Jurkat, Clone E6-1 (cell line): Measurements from ENCODE around the gene PDLIM4.

Experiments used
- DNase-seq: peaks from one replicate; pipeline ENCODE4 v3.0.0-alpha.2; 2011; ENCODE audit warnings: low read depth, low spot score
- H3K4me3 ChIP-seq: 2 replicates; pipeline ENCODE4 v1.5.1; 2011; ENCODE audit warnings: mild to moderate bottlenecking, low read length, control low read depth, moderate library complexity

Gene PDLIM4

GRCh38 chr5:132225165-132226032, 32.1 kb upstream of the PDLIM4 start:
- no peak overlapping the region for H3K4me3 ChIP-seq
- DNase-seq: peak; percentile 74

GRCh38 chr5:132226516-132227234, 30.8 kb upstream of the PDLIM4 start:
- no peak for DNase-seq
- H3K4me3 ChIP-seq: no peak overlapping the region

GRCh38 chr5:132227235-132227484, 30.3 kb upstream of the PDLIM4 start:
- no peak overlapping the region for H3K4me3 ChIP-seq
- no peak for DNase-seq

- no peak for DNase-seq
- H3K4me3 ChIP-seq: no peak within 1 kb of the TSS
These were observed 29.8 kb upstream of the PDLIM4 start, which contains the start of gene P4HA2 for GRCh38 chr5:132227485-132228240. P4HA2 (minus strand) TSS chr5:132227853; CDS start chr5:132218626, 9,227 bp downstream.

- H3K4me3 ChIP-seq: no peak overlapping the region
- no peak for DNase-seq
These were observed 29.1 kb upstream of the PDLIM4 start for GRCh38 chr5:132228241-132229035.

GRCh38 chr5:132229236-132229635, 28.3 kb upstream of the PDLIM4 start:
- no peak for DNase-seq
- no peak overlapping the region for H3K4me3 ChIP-seq

GRCh38 chr5:132230871-132231270, 26.6 kb upstream of the PDLIM4 start:
- DNase-seq: no peak
- H3K4me3 ChIP-seq: no peak overlapping the region

GRCh38 chr5:132232465-132232864, 25.0 kb upstream of the PDLIM4 start:
- DNase-seq: no peak
- H3K4me3 ChIP-seq: no peak overlapping the region

GRCh38 chr5:132233081-132233480, 24.4 kb upstream of the PDLIM4 start:
- DNase-seq: no peak
- no peak overlapping the region for H3K4me3 ChIP-seq

- DNase-seq: no peak
- no peak overlapping the region for H3K4me3 ChIP-seq
These were observed 23.4 kb upstream of the PDLIM4 start for GRCh38 chr5:132233811-132234683.

GRCh38 chr5:132234684-132235062, 22.8 kb upstream of the PDLIM4 start:
- DNase-seq: no peak
- no peak overlapping the region for H3K4me3 ChIP-seq

- H3K4me3 ChIP-seq: no peak overlapping the region
- DNase-seq: no peak
These were observed 22.2 kb upstream of the PDLIM4 start for GRCh38 chr5:132235340-132235739.

GRCh38 chr5:132237141-132237540, 20.4 kb upstream of the PDLIM4 start:
- no peak overlapping the region for H3K4me3 ChIP-seq
- no peak for DNase-seq

- no peak for DNase-seq
These were observed 19.8 kb upstream of the PDLIM4 start for GRCh38 chr5:132237670-132238069.

GRCh38 chr5:132238169-132238744, 19.2 kb upstream of the PDLIM4 start:
- peak; percentile 71 for DNase-seq

More at GRCh38 chr5:132237670-132238069, 19.8 kb upstream of the PDLIM4 start:
- no peak overlapping the region for H3K4me3 ChIP-seq

GRCh38 chr5:132238901-132239500, 18.5 kb upstream of the PDLIM4 start:
- DNase-seq: no peak
- H3K4me3 ChIP-seq: no peak overlapping the region

More at GRCh38 chr5:132238169-132238744, 19.2 kb upstream of the PDLIM4 start:
- H3K4me3 ChIP-seq: no peak overlapping the region

GRCh38 chr5:132239776-132240175, 17.7 kb upstream of the PDLIM4 start:
- DNase-seq: no peak
- H3K4me3 ChIP-seq: no peak overlapping the region
